Activated T-cell treated with anti-CD3 and anti-CD28 coated beads, Interleukin-2, amount 50 U/mL, for 24 hours (primary cell): ENCODE measurements around the gene IGF1.

Source experiments
- DNase-seq: peaks from one replicate; pipeline ENCODE4 v3.0.0-alpha.2; 2020
- H3K27ac Mint-ChIP-seq: 2 replicates; pipeline ENCODE4 v1.8.0; 2020; ENCODE audit warnings: mild to moderate bottlenecking, mixed read lengths
- H3K27me3 Mint-ChIP-seq: 2 replicates; pipeline ENCODE4 v1.8.0; 2020; ENCODE audit warnings: mixed read lengths
- H3K36me3 Mint-ChIP-seq: 2 replicates; pipeline ENCODE4 v1.8.0; 2020; ENCODE audit warnings: low read depth, mixed read lengths
- H3K4me1 Mint-ChIP-seq: 2 replicates; pipeline ENCODE4 v1.8.0; 2020; ENCODE audit warnings: low read depth, mixed read lengths
- H3K4me3 Mint-ChIP-seq: 2 replicates; pipeline ENCODE4 v1.8.0; 2020; ENCODE audit warnings: mild to moderate bottlenecking, moderate library complexity, mixed read lengths
- H3K9me3 Mint-ChIP-seq: 2 replicates; pipeline ENCODE4 v1.8.0; 2020; ENCODE audit warnings: mixed read lengths

The IGF1 gene

GRCh38 chr12:102436867-102437266 lies 43.5 kb downstream of the IGF1 start:
- Mint-ChIP-seq H3K4me1 (peaks cover 4% of the 10 kb centered on the region), H3K4me3 (no peak overlapping the region), H3K27ac (no peak overlapping the region), H3K27me3 (peaks cover 5% of the 10 kb centered on the region), H3K9me3 (no peaks in the 10 kb centered on the region), H3K36me3 (no peaks in the 10 kb centered on the region)
- no peak for DNase-seq

- no peaks in the 10 kb centered on the region for H3K9me3 Mint-ChIP-seq
- DNase-seq, result no peak
- no peak overlapping the region for H3K4me3 Mint-ChIP-seq
- H3K27ac Mint-ChIP-seq, result no peak overlapping the region
- H3K27me3 Mint-ChIP-seq, result peaks cover 5% of the 10 kb centered on the region
- peaks cover under 1% of the 10 kb centered on the region for H3K4me1 Mint-ChIP-seq
- no peaks in the 10 kb centered on the region for H3K36me3 Mint-ChIP-seq
These were observed 44.4 kb downstream of the IGF1 start for GRCh38 chr12:102435827-102436436.

- Mint-ChIP-seq H3K27ac (no peak overlapping the region), H3K27me3 (peaks cover 5% of the 10 kb centered on the region), H3K36me3 (no peaks in the 10 kb centered on the region), H3K9me3 (no peaks in the 10 kb centered on the region), H3K4me1 (no peaks in the 10 kb centered on the region), H3K4me3 (no peak overlapping the region)
- no peak for DNase-seq
These were observed 47.1 kb downstream of the IGF1 start for GRCh38 chr12:102433304-102433703.

GRCh38 chr12:102430661-102431060 lies 49.7 kb downstream of the IGF1 start:
- H3K4me3 Mint-ChIP-seq, result no peak overlapping the region
- H3K4me1 Mint-ChIP-seq, result no peaks in the 10 kb centered on the region
- H3K9me3 Mint-ChIP-seq, result no peaks in the 10 kb centered on the region
- H3K27ac Mint-ChIP-seq, result no peak overlapping the region
- no peaks in the 10 kb centered on the region for H3K27me3 Mint-ChIP-seq
- no peaks in the 10 kb centered on the region for H3K36me3 Mint-ChIP-seq
- DNase-seq, result no peak

GRCh38 chr12:102429211-102430154 lies 50.9 kb downstream of the IGF1 start:
- H3K4me1 Mint-ChIP-seq, result no peaks in the 10 kb centered on the region
- no peak overlapping the region for H3K4me3 Mint-ChIP-seq
- no peak for DNase-seq
- H3K9me3 Mint-ChIP-seq, result no peaks in the 10 kb centered on the region
- no peaks in the 10 kb centered on the region for H3K27me3 Mint-ChIP-seq
- no peak overlapping the region for H3K27ac Mint-ChIP-seq
- H3K36me3 Mint-ChIP-seq, result no peaks in the 10 kb centered on the region

GRCh38 chr12:102427543-102427941 lies 52.8 kb downstream of the IGF1 start:
- Mint-ChIP-seq H3K36me3 (no peaks in the 10 kb centered on the region), H3K4me3 (no peak overlapping the region), H3K4me1 (no peaks in the 10 kb centered on the region), H3K9me3 (no peaks in the 10 kb centered on the region), H3K27ac (no peak overlapping the region), H3K27me3 (no peaks in the 10 kb centered on the region)
- no peak for DNase-seq

- H3K36me3 Mint-ChIP-seq, result no peaks in the 10 kb centered on the region
- DNase-seq, result no peak
- no peaks in the 10 kb centered on the region for H3K27me3 Mint-ChIP-seq
- no peak overlapping the region for H3K4me3 Mint-ChIP-seq
- H3K27ac Mint-ChIP-seq, result no peak overlapping the region
- no peaks in the 10 kb centered on the region for H3K9me3 Mint-ChIP-seq
- peaks cover 3% of the 10 kb centered on the region for H3K4me1 Mint-ChIP-seq
These were observed 53.5 kb downstream of the IGF1 start for GRCh38 chr12:102426599-102427542.

GRCh38 chr12:102425109-102426039 lies 55.0 kb downstream of the IGF1 start:
- H3K27me3 Mint-ChIP-seq, result peaks cover 2% of the 10 kb centered on the region
- H3K36me3 Mint-ChIP-seq, result no peaks in the 10 kb centered on the region
- no peak for DNase-seq
- H3K9me3 Mint-ChIP-seq, result no peaks in the 10 kb centered on the region
- H3K27ac Mint-ChIP-seq, result no peak overlapping the region
- no peak overlapping the region for H3K4me3 Mint-ChIP-seq
- peaks cover 10% of the 10 kb centered on the region for H3K4me1 Mint-ChIP-seq

GRCh38 chr12:102423462-102423861 lies 56.9 kb downstream of the IGF1 start:
- H3K9me3 Mint-ChIP-seq, result no peaks in the 10 kb centered on the region
- peaks cover 10% of the 10 kb centered on the region for H3K4me1 Mint-ChIP-seq
- peaks cover 2% of the 10 kb centered on the region for H3K27me3 Mint-ChIP-seq
- H3K4me3 Mint-ChIP-seq, result no peak overlapping the region
- no peaks in the 10 kb centered on the region for H3K36me3 Mint-ChIP-seq
- H3K27ac Mint-ChIP-seq, result no peak overlapping the region
- DNase-seq, result no peak

GRCh38 chr12:102421802-102422583 lies 58.4 kb downstream of the IGF1 start:
- H3K9me3 Mint-ChIP-seq, result no peaks in the 10 kb centered on the region
- DNase-seq, result no peak
- peaks cover 2% of the 10 kb centered on the region for H3K27me3 Mint-ChIP-seq
- H3K4me3 Mint-ChIP-seq, result no peak overlapping the region
- peaks cover 10% of the 10 kb centered on the region for H3K4me1 Mint-ChIP-seq
- H3K36me3 Mint-ChIP-seq, result no peaks in the 10 kb centered on the region
- H3K27ac Mint-ChIP-seq, result peak overlapping the region; percentile 19

- H3K27me3 Mint-ChIP-seq, result peaks cover 4% of the 10 kb centered on the region
- H3K9me3 Mint-ChIP-seq, result no peaks in the 10 kb centered on the region
- H3K36me3 Mint-ChIP-seq, result no peaks in the 10 kb centered on the region
- H3K27ac Mint-ChIP-seq, result no peak overlapping the region
- no peak overlapping the region for H3K4me3 Mint-ChIP-seq
- peaks cover 10% of the 10 kb centered on the region for H3K4me1 Mint-ChIP-seq
- no peak for DNase-seq
These were observed 61.1 kb downstream of the IGF1 start for GRCh38 chr12:102419094-102419764.

- DNase-seq, result no peak
- peaks cover 6% of the 10 kb centered on the region for H3K27me3 Mint-ChIP-seq
- no peaks in the 10 kb centered on the region for H3K9me3 Mint-ChIP-seq
- H3K27ac Mint-ChIP-seq, result no peak overlapping the region
- H3K36me3 Mint-ChIP-seq, result no peaks in the 10 kb centered on the region
- peaks cover 8% of the 10 kb centered on the region for H3K4me1 Mint-ChIP-seq
- no peak overlapping the region for H3K4me3 Mint-ChIP-seq
These were observed 63.3 kb downstream of the IGF1 start for GRCh38 chr12:102417055-102417454.

GRCh38 chr12:102415515-102415914 lies 64.8 kb downstream of the IGF1 start:
- Mint-ChIP-seq H3K4me1 (no peaks in the 10 kb centered on the region), H3K27ac (no peak overlapping the region), H3K4me3 (no peak overlapping the region)

More at GRCh38 chr12:102415515-102415914, 64.8 kb downstream of the IGF1 start:
- Mint-ChIP-seq H3K9me3 (no peaks in the 10 kb centered on the region), H3K27me3 (peaks cover 5% of the 10 kb centered on the region), H3K36me3 (no peaks in the 10 kb centered on the region)
- DNase-seq, result no peak
